Transverse colon (tissue), 4 donors: Measurements from ENCODE around the gene RHBDD1.

Experiments
- CTCF ChIP-seq, 5 experiments: fragments of 200-600 bp in 3 of 5; fragments of 450-650 bp in 2 of 5; sonication (generic) in 3 of 5; IDR thresholded peaks; 1 replicate in 2 of 5; 2 replicates in 3 of 5; pipeline ENCODE4 v1.5.1; 2016 to 2017; ENCODE audit warnings: antibody characterized with exemption in 5 of 5, inconsistent platforms in 3 of 5, mild to moderate bottlenecking in 2 of 5, moderate library complexity in 1 of 5
- EP300 ChIP-seq: sonication (generic); formaldehyde crosslinking; IDR thresholded peaks from one replicate; pipeline ENCODE4 v1.6.1; 2017; ENCODE audit warnings: antibody characterized with exemption, low read depth
- POLR2A ChIP-seq: fragments of 450-650 bp; IDR thresholded peaks from one replicate; pipeline ENCODE4 v1.6.1; 2016; ENCODE audit warnings: antibody characterized with exemption, mild to moderate bottlenecking, moderate library complexity
- POLR2AphosphoS5 ChIP-seq, 3 donors: sonication (generic); formaldehyde crosslinking; IDR thresholded peaks; one replicate each; pipeline ENCODE4 v1.6.1; 2016; ENCODE audit warnings: antibody characterized with exemption in 3 of 3

GRCh38 chr2:226793646-226794045 is 42.2 kb upstream of the RHBDD1 start:
- no peak for TF ChIP-seq CTCF (IDR thresholded peaks at IDR 0.05)
- TF ChIP-seq POLR2AphosphoS5 (IDR thresholded peaks at IDR 0.05) = no peak
- no peak for TF ChIP-seq POLR2A
- TF ChIP-seq EP300 = no peak
